Measurements from ENCODE around the gene ARID5A. TPM values are rescaled to one million over a fixed set of nuclear protein-coding genes. Genes with fewer than 3 reads are reported as not detected.

ARID5A gene
- polyA plus RNA-seq, 1 donor from 2014 or later: not detected

DNA sequence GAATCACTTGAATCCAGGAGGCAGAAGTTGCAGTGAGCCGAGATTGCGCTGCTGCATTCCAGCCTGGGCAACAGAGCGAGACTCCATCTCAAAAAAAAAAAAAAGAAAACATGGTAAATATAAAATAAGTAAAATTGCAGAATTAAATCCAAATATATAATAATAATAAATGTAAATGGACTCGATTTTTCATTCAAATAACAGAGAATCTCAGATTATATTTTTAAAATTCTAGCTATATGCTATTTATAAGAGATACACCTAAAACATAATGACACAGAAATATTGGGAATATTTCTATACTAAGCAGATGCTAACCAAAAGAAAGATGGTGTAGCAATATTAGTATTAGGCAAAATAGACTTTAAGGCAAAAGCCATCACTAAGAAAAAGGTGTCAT lies 16.3 kb upstream of the ARID5A start:
- Histone ChIP-seq H2AFZ (ENCODE audit: low read depth, low read length) (no peak overlapping the region), H3K79me2 (replicated peaks; ENCODE audit: insufficient read depth, low read length) (no peaks in the 10 kb centered on the region), H3K36me3 (ENCODE audit: insufficient read depth, low read length) (no peaks in the 10 kb centered on the region), H3K9me2 (ENCODE audit: insufficient read depth, low read length) (no peaks in the 10 kb centered on the region), H3K27ac (ENCODE audit: low read length) (no peak overlapping the region), H3F3A (ENCODE audit: insufficient read depth, low read length, poor library complexity, severe bottlenecking) (no peaks in the 10 kb centered on the region), H3K27me3 (ENCODE audit: insufficient read depth, low read depth, low read length) (no peaks in the 10 kb centered on the region), H3K4me2 (ENCODE audit: low read length) (no peak overlapping the region), H3K4me3 (ENCODE audit: low read length) (no peak overlapping the region), H3K9me3 (ENCODE audit: low read length) (peaks cover 5% of the 10 kb centered on the region), H4K20me1 (ENCODE audit: insufficient read depth) (no peaks in the 10 kb centered on the region), H3K9ac (ENCODE audit: low read length) (no peak overlapping the region)
- TF ChIP-seq SMC3 (conservative IDR thresholded peaks at IDR 0.05; ENCODE audit: poor library complexity) (no peak), POLR2AphosphoS5 (IDR thresholded peaks at IDR 0.05) (no peak), EP300 (conservative IDR thresholded peaks at IDR 0.05; ENCODE audit: poor library complexity, severe bottlenecking) (no peak), TAF1 (IDR thresholded peaks at IDR 0.05; ENCODE audit: low read depth) (no peak), CTCF (IDR thresholded peaks at IDR 0.05; ENCODE audit: poor library complexity, severe bottlenecking) (no peak), MXI1 (conservative IDR thresholded peaks at IDR 0.05; ENCODE audit: poor library complexity, severe bottlenecking) (no peak), REST (IDR thresholded peaks at IDR 0.05; ENCODE audit: borderline replicate concordance) (no peak), EZH2 (IDR thresholded peaks at IDR 0.05; ENCODE audit: borderline replicate concordance, insufficient read depth, low read length, poor library complexity, severe bottlenecking) (no peak), RAD21 (conservative IDR thresholded peaks at IDR 0.05) (no peak)

- Histone ChIP-seq H3K9me2 (ENCODE audit: insufficient read depth, low read length) (no peaks in the 10 kb centered on the region), H2AFZ (ENCODE audit: low read depth, low read length) (no peak overlapping the region), H3K4me2 (ENCODE audit: low read length) (no peak overlapping the region), H3K9ac (ENCODE audit: low read length) (no peak overlapping the region), H3K9me3 (ENCODE audit: low read length) (peaks cover 5% of the 10 kb centered on the region), H3K79me2 (replicated peaks; ENCODE audit: insufficient read depth, low read length) (no peaks in the 10 kb centered on the region), H3K4me3 (ENCODE audit: low read length) (no peak overlapping the region), H3K36me3 (ENCODE audit: insufficient read depth, low read length) (no peaks in the 10 kb centered on the region), H3K27me3 (ENCODE audit: insufficient read depth, low read depth, low read length) (no peaks in the 10 kb centered on the region), H3F3A (ENCODE audit: insufficient read depth, low read length, poor library complexity, severe bottlenecking) (no peaks in the 10 kb centered on the region), H4K20me1 (ENCODE audit: insufficient read depth) (no peaks in the 10 kb centered on the region), H3K27ac (ENCODE audit: low read length) (no peak overlapping the region)
- no peak for TF ChIP-seq EP300 (conservative IDR thresholded peaks at IDR 0.05; ENCODE audit: poor library complexity, severe bottlenecking)
- TF ChIP-seq POLR2AphosphoS5 (IDR thresholded peaks at IDR 0.05): no peak
- no peak for TF ChIP-seq RAD21 (conservative IDR thresholded peaks at IDR 0.05)
- no peak for TF ChIP-seq REST (IDR thresholded peaks at IDR 0.05; ENCODE audit: borderline replicate concordance)
- TF ChIP-seq SMC3 (conservative IDR thresholded peaks at IDR 0.05; ENCODE audit: poor library complexity): no peak
- no peak for TF ChIP-seq TAF1 (IDR thresholded peaks at IDR 0.05; ENCODE audit: low read depth)
- no peak for TF ChIP-seq EZH2 (IDR thresholded peaks at IDR 0.05; ENCODE audit: borderline replicate concordance, insufficient read depth, low read length, poor library complexity, severe bottlenecking)
- TF ChIP-seq MXI1 (conservative IDR thresholded peaks at IDR 0.05; ENCODE audit: poor library complexity, severe bottlenecking): no peak
- no peak for TF ChIP-seq CTCF (IDR thresholded peaks at IDR 0.05; ENCODE audit: poor library complexity, severe bottlenecking)
Measured at GRCh38 chr2:96520697-96521096, 15.9 kb upstream of the ARID5A start.
